OCI-M2 (cell line): Measurements from ENCODE around the gene HIRA.
"Not testable (repeated sequence)": the region's sequence is repeated elsewhere in the genome, so short reads cannot be mapped to it uniquely, and the experiment has no call there.

ENCODE experiments used
- DNase-seq: peaks from one replicate; lab custom pipeline; 2025; ENCODE audit not compliant: unreplicated experiment; lab: John Stamatoyannopoulos, UW

HIRA gene

DNA sequence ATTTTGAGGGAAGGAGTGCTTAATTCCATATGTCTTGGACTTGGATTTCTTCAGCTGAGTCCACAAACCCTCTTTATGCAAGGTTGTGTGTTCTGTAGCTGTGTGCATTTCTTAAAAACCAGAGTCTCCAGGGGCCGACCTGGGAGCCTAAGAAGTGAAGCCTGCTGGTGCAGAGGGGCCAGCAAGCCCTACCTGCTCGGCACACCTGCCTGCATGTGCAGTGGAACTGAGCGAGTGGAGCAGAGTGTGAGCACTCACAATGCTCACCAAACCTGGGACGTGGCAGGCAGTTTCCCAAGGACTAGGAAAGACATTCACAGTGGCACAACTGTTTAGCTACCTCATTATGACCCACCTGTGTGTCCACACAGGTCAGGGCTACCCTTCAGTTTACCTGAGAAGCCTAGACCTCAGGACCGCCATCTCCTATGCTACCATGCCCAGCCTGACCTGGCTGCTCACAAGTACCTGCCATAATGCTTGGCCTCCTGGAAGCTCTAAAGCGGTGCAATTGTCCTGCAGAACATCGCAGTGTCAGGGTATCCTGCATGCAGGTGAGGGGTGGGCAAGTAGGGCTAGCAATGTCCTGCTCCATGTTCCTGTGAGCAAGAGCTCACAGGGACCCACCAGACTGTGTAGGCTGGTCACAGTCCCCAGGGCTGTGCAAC lies 12.1 kb upstream of the HIRA start:
- no peak for DNase-seq

DNA sequence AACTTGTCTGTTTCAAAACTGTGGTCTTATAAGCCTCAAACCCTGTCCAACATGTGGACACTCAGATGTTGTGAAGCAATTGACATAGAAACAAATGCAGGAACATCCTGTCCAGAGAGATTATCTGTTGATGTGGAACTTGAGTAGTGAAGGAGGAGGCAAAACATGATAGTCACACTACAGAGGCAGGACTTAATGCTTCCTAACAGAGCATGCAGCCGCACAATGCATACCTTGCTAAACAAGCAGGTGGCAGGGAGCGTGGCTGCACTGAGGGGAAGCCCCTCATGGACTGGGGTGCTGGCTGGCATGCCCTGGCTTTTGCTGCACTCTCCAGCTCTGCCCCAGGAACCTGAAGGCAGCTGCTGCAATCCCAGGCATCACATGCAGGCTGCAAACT lies 10.6 kb upstream of the HIRA start:
- no peak for DNase-seq

DNA sequence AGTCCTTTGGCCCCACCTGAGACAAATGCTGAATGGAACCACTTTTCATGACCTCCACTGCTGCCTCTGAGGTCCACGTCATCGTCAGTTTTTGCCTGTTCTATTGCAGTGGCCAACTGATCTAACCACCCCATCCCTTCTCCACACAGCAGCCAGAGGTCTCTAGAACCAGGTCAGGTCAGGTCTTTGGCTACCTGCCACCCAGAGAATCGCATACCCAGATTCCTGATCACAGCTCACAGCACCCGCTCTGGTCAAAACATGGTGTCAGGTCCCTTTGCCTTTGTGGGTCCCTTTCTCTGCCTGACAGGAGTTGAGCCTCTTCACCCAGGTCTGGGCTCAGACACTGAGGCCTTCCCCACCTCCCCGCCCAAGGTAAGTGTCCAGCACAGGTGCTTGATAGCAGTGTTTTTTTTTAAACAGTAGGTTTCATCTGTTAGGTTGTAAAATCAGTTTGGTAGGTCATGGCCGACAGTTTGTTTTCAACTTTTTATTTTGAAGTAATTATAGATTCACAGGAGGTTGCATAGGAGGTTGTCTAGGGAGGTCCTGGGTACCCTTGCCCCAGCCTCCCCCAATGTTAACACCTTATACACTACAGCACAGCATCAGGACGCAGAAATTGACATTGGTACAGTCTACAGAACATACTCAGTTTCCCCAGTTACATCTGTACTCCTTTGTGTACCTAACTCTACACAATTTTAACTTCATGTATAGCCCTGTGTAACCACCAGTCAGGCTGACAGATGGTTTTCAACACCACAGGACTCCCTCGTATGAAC lies 9.1 kb upstream of the HIRA start:
- DNase-seq, result no peak

DNA sequence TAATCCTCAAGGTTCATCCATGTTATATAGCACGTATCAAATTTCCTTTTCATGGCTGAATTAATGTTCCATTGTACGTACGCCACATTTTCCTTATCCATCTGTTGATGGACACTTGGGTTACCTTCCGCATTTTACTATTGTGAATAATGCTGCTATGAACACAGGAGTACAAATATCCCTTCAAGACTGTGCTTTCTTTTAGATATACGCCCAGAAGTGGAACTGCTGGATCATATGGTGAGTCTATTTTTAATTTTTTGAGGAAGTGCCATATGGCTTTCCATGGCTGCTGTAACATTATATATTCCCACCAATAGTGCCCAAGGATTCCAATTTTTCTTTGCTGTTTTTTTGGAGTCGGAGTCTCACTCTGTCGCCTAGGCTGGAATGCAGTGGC lies 6.8 kb upstream of the HIRA start:
- DNase-seq, result no peak

GRCh38 chr22:19436444-19437161 lies 5.1 kb upstream of the HIRA start:
- not testable (repeated sequence) for DNase-seq

DNA sequence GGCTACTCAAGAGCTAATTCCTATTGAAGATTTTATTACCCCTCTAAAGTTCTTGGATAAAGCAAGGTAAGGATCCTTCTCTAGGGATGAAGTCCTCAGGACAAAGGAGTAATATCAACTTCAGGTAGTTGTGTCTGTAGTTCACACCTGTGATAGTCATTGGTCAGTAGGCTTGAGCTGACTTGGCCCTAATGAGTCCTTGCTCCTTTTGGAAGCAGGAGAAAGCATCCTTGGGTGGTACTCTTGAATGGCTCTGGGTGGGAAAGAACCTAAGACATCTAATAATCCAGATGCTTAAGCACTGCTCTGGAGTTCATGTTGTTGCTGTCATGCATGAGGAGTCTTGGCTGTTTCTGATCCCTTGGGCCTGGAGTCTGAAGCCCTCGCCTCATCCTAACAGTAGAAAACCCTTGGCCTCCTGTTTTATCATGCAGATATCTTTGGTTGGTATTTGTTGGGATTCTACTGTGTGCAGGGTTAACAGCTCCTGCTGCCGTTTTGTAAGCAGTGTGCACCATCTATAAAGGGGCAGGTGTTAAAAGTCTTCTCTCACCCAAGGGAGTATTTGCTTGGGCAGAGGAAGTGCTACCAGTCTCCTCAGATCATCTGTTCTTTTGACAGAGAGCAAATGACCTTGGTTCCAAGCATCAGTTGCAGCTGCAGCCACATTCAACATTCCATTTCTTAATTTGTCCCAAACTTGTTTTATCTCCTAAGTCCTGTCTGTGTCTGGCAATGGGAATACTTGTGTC lies 3.5 kb upstream of the HIRA start:
- DNase-seq, result no peak

GRCh38 chr22:19434401-19434800 lies 2.9 kb upstream of the HIRA start:
- DNase-seq, result no peak

DNA sequence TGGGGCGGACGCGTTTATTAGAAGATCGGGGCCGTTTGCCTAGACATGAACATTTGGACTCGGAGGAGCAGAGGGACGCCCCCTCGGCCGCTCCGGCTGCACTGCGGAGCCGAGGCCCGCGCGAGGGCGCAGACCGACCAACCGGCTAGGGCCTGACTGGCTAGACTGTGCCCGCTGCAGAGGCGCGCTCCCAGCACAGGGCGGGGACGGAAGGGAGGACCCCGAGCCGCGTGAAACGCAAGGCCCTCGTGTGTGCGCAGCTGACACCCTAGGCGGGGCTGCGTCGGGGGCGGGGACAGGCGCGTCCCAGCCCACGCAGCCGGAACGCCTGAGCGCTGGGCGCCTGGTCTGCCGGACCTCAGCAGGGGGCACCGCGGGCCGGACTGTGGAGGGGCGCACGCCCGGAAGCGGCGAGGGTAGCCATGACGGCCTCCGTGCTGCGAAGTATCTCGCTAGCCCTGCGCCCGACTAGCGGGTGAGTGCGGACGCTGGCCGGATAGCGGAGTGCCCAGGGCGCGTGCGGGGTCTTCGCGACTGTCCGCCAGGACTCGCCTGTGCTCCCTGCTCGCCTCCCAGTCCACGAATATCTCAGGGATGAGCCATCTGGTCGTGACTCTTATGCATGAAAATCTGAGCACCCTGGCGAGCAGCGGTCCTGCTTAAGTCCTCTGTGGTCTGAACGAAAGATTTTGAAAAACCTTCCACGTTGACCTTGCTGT lies 759 bp upstream of the HIRA start, which contains the start of gene MRPL40:
MRPL40 (plus strand) TSS at position 413 of the 719 bp plus-strand sequence; CDS start at position 423, 10 bp downstream.
- peak; percentile 51 for DNase-seq

GRCh38 chr22:19430890-19431541 lies 517 bp downstream of the HIRA start:
- no peak for DNase-seq

DNA sequence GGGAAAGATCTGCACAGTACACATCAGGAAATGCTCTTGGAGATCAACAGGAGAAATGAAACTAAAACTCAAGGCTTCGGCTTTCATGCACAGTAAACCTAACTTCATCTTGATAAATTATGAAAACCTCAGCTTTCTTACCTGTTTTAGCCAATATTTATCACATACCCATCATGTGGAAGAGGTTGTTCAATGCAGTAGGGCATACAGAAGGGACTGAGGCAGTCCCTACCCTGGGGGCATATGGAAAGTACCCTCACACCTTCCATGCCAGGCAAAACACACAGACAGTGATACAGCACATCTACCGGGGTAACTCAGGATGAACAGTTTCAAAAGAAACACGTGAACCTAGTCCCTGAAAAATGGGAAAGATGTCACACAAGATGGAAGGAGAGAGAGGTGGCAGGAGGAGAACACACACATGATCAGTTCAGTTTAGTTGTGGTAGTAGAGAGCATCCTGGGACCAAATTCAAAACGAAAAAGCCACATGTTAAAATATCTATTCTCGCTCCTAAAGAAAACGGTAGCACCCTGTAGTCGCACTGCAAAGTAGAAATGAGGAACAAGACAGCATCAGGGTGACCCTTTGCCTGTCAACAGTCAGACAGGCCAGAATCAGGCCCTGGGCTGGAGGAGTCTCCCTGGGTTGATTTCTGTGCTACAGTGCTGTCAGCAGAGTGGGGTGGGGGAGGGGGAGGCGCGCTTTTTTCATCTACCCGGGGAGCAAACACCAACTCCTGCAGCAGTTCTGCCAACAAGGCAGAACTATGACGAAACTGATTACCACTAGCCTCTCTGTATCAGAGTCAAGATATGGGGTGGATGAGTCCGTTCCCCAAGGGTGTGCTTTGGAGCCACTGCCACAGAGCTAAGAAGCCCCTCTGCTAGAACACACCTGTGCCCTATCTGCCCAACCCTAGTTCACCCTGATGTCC lies 1.3 kb downstream of the HIRA start:
- DNase-seq, result no peak

DNA sequence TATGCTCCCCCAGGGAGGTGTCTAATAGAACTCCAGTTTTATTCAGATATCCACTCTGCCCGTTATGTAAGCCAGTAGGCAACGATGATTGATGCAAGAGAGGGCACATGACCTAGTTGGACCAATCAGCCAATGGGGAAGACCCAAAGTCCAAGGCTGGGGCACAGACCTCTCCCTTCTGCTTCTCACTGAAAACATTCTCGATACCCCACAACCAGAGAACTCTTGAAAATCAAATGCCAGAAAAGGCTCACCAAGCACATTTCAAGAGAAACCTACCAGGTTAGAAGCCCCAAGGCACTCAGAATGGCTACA lies 7.4 kb downstream of the HIRA start:
- no peak for DNase-seq

DNA sequence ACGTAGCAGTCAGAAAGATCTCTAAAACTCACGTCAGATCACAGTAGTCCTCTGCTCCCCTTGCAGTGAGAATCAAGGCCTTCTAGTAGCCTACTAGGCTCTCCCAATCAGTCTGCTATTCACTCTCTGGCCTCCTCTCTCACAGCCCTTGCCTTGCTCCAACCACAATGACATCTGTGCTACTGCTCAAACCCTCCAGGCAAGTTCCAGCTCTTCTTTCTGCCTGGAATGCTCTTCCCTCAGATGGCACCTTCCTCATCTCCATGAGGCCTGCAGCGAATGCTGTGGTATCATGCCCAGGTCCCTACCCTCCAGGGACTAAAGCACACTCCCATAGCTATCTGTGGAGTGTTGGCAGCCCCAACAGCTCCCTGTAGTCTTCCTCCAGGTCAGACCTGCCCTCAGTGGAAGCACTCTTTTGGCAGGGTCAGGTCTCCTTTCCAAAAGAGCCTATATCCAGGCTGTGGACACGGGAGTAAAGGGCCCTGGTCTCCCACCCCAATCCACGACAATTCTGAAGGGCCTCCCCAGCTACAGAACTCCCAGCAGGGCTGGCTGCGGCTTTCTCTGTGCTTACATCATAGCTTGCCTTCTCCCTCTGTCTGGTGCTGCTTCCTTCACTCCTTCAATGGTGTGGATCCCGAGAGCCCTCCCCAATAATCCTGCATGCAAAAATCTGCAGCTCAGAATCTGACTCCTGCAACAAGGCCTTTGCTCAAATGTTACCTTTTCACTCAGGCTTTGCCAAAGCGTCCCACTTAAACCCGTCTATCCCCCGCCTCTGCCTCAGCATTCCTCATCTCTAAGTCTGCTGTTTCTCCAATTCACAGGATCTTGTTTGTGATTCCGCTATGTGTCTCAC lies 8.9 kb downstream of the HIRA start:
- no peak for DNase-seq

- no peak for DNase-seq
Measured at GRCh38 chr22:19420321-19420720, 11.2 kb downstream of the HIRA start.

DNA sequence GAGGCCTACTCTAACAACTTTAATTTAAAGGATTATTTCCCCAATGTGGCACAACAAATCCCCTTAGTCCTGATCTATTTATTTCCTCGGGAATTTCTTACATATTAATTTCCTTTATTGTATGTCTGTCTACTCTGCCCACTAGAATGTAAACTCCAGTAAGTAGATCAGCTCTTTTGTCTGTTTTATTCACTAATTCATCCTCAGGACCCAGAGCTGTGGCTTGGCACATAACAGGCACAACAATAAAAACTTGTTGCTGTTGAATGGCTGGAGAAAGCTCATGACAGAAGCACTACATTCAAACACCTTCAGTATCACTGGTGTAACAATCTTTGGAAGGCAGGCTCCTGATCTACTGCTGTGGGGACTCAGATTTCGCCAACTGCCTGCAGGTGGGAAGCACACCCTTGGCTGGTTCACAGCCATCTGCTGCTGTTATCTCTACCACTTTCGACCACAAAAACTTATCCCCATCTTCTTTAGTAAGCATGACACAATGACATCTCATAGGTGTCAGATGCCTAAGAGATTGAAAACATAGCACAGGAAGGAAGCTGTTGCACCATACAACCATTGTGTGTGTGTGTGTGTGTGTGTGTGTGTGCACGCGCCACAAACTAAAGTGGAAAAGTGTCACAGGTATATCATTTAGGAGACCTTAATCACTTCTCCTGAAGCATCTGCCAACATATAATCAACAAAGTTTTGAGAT lies 11.9 kb downstream of the HIRA start:
- DNase-seq, result no peak

DNA sequence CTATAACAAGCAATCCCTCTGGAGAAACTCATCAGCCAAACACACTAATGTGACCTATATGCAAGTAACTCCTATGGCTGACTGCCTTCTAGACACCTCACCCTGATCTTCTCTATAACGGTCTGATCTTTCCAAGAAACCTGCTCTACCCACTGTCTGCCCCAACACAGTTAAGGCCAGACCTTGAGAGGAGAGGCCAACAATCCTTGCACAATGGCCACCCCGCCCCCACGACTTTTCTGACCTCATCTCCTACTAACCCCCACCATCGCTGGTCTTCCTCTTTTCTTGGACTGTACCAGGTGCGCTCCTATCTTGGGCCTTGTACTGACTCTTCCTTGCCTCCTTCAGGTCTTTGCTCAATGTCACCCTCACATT lies 12.5 kb downstream of the HIRA start:
- no peak for DNase-seq

- DNase-seq, result no peak
Measured at GRCh38 chr22:19412923-19413322, 18.6 kb downstream of the HIRA start.

DNA sequence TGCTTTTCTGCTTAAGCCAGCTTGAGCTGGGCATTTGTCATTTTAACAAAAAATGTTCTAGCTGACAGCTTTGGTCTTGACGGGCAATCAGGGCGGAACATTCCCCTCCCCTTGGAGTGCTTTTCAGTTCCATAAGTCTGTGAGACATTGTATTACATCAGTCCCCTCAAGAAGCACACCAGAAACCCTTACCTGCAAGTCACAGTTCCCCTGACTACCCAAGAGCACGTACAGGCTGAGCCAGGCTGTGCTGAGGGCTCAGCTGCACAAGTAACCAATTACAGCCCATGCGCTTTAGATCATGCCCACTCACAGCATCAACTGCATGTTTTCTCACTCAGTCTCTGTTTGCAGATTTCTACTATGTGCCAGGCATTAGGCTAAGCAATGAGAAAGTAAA lies 19.1 kb downstream of the HIRA start:
- no peak for DNase-seq

- no peak for DNase-seq
Measured at GRCh38 chr22:19411690-19412045, 19.9 kb downstream of the HIRA start.
